ENCODE results near the gene WIPF1.
A peak's percentile ranks its signal among the peaks of the same experiment; 100 is the strongest.

Gene WIPF1

DNA sequence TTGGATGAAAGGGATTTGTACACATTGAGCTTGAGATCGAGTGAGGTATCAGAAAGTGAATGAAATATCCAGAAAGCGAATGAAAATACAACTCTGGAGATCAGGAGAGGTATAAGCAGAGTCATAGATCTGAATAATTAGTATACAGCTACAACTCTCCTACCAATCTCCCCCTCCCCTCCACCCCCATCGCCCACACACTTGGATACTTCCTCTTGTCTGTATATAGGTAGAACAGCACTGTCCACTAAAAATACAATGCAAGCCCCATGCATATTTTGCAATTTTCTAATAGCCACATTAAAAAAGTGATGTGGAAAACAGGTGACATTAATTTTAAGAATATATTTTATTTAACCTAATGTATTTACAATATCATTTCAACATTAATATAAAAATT is 23.7 kb upstream of the WIPF1 start:
- no peak for DNase-seq (ENCODE audit: low spot score)

DNA sequence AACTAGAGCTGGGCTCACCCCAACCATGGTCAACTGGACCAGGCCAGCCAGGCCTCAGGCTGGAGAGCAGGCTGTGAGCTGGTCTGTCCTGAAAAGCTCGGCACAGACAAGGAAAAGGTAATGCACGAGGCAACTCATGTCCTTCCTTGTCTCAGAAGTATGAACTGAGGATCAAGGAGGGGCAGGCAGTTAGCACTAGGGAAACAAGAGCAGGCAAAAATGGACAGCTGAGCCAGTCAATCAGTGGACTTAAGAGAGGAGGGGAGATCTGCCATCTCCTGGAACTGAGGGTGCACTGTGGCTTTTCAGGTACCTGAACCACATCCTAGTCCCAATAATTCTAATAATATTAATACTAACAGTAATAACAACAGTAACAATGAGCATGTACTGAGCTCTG is 20.6 kb upstream of the WIPF1 start:
- no peak for DNase-seq (ENCODE audit: low spot score)

GRCh38 chr2:174617718-174618117 is 20.1 kb upstream of the WIPF1 start:
- no peak for DNase-seq (ENCODE audit: low spot score)

DNA sequence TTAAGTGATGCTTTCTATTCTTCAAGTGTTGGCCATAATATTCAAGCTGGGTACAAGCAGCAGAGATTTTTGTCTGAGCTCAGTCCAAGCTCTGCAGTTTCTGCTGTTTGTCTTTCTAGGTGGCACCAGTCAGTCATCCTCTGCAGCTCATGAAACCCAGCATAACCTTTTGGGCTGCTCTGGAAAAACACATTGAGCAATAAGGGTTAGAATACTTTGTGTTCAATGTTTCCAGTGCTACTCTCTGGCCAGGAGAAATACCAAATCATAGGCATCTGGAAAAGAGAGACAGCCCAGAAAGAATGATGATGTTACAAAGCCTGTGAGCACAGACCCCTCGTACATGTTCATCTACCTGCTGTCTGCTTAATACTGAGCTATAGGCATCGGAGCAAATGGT is 19.5 kb upstream of the WIPF1 start:
- no peak for DNase-seq (ENCODE audit: low spot score)

DNA sequence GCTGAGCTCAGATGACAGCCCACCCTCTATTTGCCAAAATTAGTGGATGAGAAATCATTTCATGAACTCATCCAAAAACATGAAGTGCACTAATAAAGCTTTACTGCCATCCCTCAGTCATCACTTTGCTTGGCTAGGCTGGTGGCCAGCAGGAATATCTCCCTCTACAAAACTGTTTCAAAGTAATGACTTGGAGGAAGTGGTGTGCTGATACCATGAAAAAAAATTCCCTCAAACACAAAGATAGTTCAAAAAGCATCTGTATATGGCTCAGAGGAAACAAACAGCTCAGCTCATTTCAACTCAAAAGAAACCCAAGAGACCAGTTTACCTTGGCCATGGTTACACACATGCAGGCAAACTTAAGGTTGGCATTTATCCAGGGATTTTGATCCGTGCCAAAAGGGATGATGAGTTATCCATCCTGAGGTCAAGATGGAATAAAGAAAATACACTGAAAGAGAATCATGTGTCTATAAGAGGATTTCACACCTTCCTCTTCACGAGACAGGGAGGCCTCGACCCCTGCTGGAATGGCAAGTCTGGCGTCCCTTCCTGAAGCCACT is 18.4 kb upstream of the WIPF1 start:
- no peak for DNase-seq (ENCODE audit: low spot score)

- DNase-seq (ENCODE audit: low spot score), result no peak
Observed at GRCh38 chr2:174614261-174614660, 16.7 kb upstream of the WIPF1 start.

- no peak for DNase-seq (ENCODE audit: low spot score)
Observed at GRCh38 chr2:174613531-174613930, 15.9 kb upstream of the WIPF1 start.

DNA sequence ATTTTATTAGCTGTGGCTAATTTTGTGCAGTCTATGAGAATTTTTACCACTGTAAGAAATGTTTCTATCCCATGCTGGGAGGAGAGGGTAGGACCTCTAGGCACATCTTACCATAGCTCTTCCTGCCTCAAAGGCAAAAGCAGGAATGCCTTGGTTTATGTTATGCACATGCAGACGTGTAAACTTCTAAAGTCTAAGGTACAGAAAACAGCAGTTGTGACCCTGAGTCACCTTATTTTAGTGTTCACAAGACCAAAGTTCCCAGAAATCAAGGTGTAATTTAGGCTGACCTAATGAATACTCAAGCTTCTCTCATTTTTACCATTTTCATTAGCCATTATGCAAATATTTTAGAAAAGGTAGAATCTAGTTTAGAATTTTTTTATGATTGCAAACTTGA is 15.4 kb upstream of the WIPF1 start:
- DNase-seq (ENCODE audit: low spot score), result no peak

DNA sequence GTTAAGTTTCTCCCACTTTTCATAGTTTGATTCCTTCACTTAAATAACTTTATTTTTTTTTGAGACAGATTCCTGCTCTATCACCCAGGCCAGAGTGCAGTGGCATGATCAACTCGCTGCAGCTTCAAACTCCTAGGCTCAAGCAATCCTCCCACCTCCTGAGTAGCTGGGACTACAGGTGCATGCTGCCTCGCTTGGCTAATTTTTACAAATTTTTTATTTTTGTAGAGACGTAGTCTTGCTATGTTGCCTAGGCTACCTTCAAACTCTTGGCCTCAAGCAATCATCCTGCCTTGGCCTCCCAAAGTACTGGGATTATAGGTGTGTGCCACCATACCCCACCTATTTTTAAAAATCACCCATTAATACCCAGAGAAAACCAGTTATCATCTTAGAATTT is 14.2 kb upstream of the WIPF1 start:
- no peak for DNase-seq (ENCODE audit: low spot score)

DNA sequence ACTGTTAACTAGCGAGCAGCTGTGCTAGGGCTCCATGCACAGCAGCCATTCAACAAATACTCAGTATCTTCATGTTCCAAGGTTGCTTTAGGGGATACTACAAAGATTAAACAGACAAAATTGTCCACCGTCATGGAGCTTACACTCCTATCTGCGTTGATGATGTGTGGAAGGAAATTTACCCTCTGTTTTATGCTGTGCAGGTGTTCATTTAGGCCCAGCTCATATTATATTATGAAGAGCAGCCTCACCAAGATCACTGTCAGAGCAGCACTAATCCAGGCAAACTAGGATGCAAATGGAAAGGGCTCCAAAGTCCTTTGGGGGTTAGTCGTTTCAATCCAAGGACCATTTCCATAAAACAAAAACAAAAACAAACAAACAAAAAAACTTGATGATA is 13.4 kb upstream of the WIPF1 start:
- no peak for DNase-seq (ENCODE audit: low spot score)

DNA sequence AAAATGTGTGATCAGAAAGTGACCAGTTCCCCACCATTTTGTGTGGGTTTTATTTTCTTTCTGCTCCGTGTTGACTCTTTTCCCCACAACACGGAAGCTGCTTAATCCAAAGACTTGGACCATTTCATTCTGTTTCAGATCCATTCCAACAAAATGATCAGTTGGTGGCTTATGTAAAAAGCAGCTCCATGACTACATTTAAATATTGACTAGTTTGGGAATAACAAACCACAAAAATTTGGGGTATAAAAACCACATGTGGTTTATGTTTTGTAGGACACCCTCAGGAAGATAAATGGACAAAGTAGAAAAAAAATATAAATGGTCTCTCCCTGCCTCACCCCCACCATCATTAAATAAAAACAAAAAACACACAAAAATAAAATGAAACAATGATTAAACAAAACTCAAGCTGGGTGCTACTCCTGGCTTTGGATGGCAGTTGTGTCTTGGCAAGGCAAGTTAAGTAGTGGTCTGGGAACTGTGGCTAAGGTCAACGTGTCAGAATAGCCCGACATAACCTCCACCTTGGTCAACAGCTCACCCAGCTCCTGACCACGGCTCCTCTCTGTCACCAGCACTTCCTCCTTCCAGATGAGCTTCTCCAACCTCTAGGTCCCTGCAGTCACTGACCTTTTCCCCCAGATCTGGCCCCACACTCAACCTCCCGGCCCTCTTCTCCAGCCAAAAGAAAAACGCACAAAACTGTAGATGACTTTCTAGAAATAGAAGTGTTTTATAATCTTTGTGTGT is 12.8 kb upstream of the WIPF1 start:
- no peak for DNase-seq (ENCODE audit: low spot score)

GRCh38 chr2:174609261-174609660 is 11.7 kb upstream of the WIPF1 start:
- DNase-seq (ENCODE audit: low spot score), result no peak

- DNase-seq (ENCODE audit: low spot score), result no peak
Observed at GRCh38 chr2:174608866-174609214, 11.2 kb upstream of the WIPF1 start.

DNA sequence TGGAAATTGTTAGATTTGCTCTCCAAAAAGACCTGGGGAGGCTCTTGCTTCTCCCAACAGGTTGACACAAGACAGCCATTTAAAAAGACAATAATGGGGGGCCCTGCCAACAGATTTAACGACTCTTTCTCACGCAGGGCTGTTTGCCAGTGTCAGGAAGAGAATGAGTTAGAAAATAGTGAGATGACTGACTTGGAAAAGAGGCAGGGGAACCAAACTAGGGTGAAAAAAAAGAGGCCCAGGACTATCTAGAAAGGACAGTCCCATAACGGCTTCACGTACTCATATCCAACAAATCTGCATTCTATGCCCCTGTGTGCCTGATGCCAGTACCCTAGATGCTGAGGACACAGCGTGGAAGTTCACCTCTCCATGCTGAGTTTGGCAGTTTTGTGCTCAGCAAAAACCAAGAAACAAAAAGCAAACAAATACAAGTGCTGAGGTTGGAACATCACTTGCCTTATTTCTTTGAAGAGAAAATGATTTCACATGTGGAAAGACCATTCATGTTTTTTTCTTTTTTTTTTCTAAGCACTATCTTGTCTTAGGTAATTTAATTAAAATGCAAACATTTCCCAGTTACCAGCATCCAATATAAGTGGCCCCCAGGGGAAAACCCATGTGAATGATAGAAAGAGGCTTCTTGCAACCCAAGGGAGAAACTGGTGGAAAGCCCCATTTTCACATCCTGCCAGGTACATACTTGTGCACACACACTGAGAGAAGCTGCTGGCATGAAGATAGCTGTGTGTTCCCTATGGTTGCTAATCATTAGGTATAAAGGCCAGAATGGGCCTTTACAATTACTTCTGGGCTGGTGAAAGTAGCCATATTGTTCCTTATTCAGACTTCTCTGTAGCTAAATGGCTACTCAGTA is 10.6 kb upstream of the WIPF1 start:
- DNase-seq (ENCODE audit: low spot score), result no peak

DNA sequence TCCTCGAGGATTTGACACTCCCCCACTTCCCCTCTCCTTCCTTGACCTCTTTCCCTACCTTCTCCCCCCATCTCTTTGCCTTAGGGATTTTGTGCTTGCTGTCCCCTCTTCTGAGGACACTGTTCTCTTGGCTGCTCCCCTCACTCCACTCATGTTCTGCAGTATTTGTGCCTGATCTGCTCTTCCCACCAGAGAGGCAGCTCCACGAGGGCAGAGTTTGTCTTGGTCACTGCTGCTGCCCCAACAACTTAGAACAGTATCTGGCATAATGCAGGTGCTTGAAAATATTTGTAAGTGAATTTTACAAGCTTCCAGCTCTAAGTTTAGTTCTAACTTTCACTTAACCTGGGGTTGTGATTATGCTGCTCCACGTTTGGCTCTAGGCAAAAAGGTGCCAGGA is 10.0 kb upstream of the WIPF1 start:
- no peak for DNase-seq (ENCODE audit: low spot score)

DNA sequence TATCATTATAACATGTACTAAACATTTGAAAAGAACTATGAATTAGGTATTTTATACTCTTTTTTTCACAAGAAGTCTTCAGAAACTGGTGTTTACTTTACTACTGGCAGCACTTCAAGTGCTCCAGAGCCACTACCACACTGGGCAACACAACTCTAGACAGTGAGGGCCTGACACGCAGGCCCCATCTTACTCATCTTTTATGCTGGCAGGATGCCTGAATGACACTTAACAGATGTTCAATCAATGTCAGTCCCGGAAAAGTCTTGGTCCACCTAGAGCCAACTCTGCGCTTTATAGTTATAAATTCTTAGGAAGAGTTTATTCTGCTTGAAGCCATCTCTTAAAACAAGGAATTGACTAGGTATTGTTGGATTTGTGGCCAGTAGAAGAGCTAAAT is 8.7 kb upstream of the WIPF1 start:
- no peak for DNase-seq (ENCODE audit: low spot score)

GRCh38 chr2:174605687-174606086 is 8.1 kb upstream of the WIPF1 start:
- no peak for DNase-seq (ENCODE audit: low spot score)

- peak; percentile 60 for DNase-seq (ENCODE audit: low spot score)
Observed at GRCh38 chr2:174603280-174603679, 5.7 kb upstream of the WIPF1 start.

- no peak for DNase-seq (ENCODE audit: low spot score)
Observed at GRCh38 chr2:174602745-174603144, 5.1 kb upstream of the WIPF1 start.

- DNase-seq (ENCODE audit: low spot score), result no peak
Observed at GRCh38 chr2:174600349-174600748, 2.7 kb upstream of the WIPF1 start.

DNA sequence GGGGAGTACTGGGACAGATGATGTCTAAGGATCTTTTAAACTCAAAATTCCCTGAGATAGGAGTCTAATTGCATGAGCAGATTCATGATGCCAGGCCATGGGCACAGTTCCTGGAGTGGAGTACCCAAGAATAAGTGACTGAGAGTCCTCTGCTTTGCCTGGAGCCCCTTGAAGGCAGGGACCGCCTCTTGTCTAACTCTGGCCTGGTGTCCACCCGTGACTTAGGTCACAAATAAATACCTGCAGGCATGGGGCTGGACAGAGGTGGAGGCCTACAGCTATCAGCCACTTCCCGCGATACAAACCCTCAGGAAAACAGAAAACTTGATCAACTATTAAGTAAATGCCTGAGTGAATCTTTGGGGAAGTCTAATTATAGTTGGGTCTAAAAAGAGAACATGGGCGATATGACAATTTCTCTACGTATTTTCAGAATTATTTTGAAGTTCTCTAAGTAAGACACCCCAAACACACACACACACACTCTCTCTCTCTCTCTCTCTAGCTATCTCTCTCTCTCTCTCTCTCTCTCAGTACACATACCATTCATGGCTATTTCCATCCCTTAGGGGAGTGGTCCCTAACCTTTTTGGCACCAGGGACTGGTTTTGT is 1.8 kb upstream of the WIPF1 start:
- DNase-seq (ENCODE audit: low spot score), result no peak

DNA sequence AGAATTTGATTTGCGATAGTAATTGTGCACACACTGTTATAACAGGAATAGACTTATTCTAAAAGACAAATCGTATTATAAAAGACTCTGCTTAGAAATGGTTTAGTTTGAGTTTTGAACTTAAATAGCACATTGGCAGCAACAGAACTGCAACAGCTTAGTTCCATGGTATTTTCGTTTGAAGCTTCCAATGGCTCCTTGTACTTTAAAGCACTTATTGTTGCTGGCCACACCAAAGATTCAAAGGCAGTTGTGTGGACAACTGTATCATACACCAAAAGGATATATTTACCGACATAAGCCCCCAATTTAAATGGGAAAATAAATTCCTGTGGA is 627 bp downstream of the WIPF1 start:
- no peak for DNase-seq (ENCODE audit: low spot score)

DNA sequence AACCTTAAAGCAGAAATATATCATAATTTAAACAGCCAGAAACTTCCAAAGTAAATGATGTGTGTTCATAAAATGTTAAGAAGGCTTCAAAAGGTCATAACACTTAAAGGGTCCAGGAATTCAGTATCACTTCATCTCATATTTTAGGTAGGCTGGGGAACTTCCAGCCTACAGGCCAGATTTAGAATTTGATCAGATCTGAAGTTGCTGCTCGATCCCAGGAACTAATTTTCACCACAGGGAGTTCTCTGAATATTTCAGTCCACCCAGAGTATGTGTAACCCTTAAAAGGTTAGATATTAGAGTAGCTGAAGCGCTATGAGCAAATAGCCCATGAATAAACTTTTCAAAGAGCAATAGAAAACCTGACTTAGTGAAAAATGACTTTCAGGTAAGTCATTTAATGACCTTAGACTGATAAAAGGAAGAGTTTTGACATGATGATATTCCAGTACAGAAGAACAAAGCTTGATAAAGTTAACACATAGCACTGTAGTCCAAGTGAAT is 1.7 kb downstream of the WIPF1 start:
- no peak for DNase-seq (ENCODE audit: low spot score)
